ENCODE data around the gene CYP2C19.
"Not testable (repeated sequence)": the region's sequence is repeated elsewhere in the genome, so short reads cannot be mapped to it uniquely, and the experiment has no call there.

The CYP2C19 gene

DNA sequence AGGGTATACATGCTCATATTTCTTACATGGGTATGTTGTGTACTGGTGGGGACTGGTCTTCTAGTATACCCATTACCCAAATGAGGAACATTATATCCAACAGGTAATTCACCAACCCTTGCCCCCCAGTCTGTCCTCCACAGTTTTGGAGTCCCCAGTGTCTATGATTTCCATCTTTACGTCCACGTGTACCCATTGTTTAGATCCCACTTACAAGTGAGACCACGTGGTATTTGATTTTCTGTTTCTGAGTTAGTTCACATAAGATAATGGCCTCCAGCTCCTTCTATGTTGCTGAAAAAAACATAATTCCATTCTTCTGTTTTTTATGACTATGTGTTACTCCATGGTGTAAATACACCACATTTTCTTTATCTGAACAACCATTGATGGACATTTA lies 126.6 kb downstream of the CYP2C19 start:
- no peak for DNase-seq

DNA sequence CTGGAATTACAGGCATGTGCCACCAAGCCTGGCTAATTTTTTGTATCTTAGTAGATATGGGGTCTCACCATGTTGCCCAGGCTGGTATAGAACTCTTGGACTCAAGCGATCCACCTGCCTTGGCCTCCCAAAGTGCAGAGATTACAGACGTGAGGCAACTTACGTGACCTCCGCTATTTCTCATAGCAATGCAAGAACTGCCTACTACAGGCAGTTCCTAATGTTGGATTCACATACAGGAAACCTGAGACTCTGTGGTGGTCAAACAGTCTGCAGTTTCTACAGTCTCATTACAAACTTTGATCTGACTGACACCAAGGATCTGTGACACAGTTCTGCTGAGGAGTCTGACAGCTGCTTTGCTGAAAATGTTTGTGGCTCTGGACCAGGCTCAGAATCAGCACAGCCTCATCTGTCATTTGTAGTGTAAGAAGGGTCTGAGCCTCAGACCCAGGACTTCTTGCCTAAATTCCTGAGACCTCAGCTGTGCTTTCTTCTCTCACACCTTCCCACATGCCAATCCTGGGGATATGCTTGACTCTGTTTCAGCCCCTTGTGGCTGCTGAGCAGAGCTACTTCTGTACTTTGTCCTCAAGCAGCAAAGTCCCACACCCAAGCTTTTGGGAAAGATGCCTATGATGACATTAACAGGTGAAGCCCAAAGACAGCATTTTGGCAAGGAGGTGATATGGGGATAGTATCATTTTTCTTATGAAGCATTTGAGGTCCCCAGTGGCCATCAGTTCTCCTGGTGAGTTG lies 128.0 kb downstream of the CYP2C19 start:
- no peak for DNase-seq

DNA sequence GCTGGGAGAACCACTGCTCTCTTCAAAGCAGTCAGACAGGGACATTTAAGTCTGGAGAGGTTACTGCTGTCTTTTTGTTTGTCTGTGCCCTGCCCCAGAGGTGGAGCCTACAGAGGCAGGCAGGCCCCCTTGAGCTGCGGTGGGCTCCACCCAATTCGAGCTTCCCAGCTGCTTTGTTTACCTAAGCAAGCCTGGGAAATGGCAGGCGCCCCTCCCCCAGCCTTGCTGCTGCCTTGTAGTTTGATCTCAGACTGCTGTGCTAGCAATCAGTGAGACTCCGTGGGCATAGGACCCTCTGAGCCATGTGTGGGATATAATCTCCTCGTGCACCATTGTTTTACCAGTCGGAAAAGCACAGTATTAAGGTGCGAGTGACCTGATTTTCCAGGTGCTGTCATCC lies 135.9 kb downstream of the CYP2C19 start:
- DNase-seq: not testable (repeated sequence)

DNA sequence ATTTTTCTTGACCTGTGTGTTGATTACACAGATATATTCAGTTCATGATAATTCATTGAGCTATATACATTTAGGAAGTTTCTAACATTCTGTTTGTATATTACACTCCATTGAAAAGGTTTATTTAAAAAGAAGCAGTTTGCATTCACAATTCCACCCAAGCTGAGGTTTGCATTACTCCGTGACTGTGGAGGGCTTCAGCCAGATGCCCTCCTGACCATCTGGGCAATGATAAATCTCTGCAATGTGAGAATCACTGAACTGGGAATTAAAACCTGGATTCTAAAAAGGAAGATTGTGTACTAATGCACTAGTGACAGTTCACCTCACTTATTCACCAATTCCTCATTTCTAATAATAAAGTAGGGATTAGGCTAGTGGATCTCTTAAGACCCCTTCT lies 139.6 kb downstream of the CYP2C19 start:
- no peak for DNase-seq

DNA sequence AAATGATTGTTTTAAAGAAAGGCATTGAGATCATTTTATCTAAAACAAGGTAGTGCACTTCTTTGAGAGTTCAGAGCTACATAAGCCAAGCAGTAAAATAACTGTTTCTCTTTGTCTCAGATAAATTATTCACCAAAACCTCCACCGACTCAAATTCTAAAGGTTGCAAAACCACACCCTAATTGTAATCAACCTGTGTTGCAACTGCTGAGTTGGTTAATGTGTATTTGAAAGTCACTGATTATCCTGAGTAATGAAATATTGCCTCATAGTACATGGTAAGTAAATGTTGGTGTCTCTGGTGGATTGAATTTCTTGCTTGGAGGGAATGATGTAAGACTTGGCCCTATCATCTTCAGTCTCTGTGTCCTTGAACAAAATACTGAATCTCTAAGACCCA lies 140.1 kb downstream of the CYP2C19 start:
- DNase-seq: no peak

Data from midbrain (tissue), 1 donor.